ENCODE data around the gene ERC2.

Gene ERC2

GRCh38 chr3:55964491-55964985 is 503.7 kb downstream of the ERC2 start:
- DNase-seq, result no peak

- no peak for DNase-seq
Measured at GRCh38 chr3:55963601-55964000, 504.7 kb downstream of the ERC2 start.

- no peak for DNase-seq
Measured at GRCh38 chr3:55959471-55960080, 508.7 kb downstream of the ERC2 start.

GRCh38 chr3:55958605-55959004 is 509.7 kb downstream of the ERC2 start:
- DNase-seq, result no peak

- DNase-seq, result no peak
Measured at GRCh38 chr3:55955891-55956477, 512.3 kb downstream of the ERC2 start.

- DNase-seq, result no peak
Measured at GRCh38 chr3:55951388-55951787, 516.9 kb downstream of the ERC2 start.

- DNase-seq, result no peak
Measured at GRCh38 chr3:55947406-55947805, 520.9 kb downstream of the ERC2 start.

- no peak for DNase-seq
Measured at GRCh38 chr3:55946574-55947160, 521.6 kb downstream of the ERC2 start.

GRCh38 chr3:55942868-55943267 is 525.4 kb downstream of the ERC2 start:
- DNase-seq, result no peak

- no peak for DNase-seq
Measured at GRCh38 chr3:55939287-55939686, 529.0 kb downstream of the ERC2 start.

GRCh38 chr3:55937301-55937700 is 531.0 kb downstream of the ERC2 start:
- no peak for DNase-seq

- no peak for DNase-seq
Measured at GRCh38 chr3:55936549-55937052, 531.7 kb downstream of the ERC2 start.

GRCh38 chr3:55935241-55935640 is 533.0 kb downstream of the ERC2 start:
- DNase-seq, result no peak

GRCh38 chr3:55934771-55935170 is 533.5 kb downstream of the ERC2 start:
- DNase-seq, result no peak

- DNase-seq, result no peak
Measured at GRCh38 chr3:55929154-55929869, 539.0 kb downstream of the ERC2 start.

GRCh38 chr3:55923626-55924025 is 544.6 kb downstream of the ERC2 start:
- DNase-seq, result no peak

GRCh38 chr3:55923207-55923606 is 545.1 kb downstream of the ERC2 start:
- DNase-seq, result no peak

- no peak for DNase-seq
Measured at GRCh38 chr3:55912880-55913279, 555.4 kb downstream of the ERC2 start.

GRCh38 chr3:55911266-55911665 is 557.0 kb downstream of the ERC2 start:
- no peak for DNase-seq

- DNase-seq, result no peak
Measured at GRCh38 chr3:55910543-55910942, 557.7 kb downstream of the ERC2 start.

- no peak for DNase-seq
Measured at GRCh38 chr3:55909373-55909772, 558.9 kb downstream of the ERC2 start.

GRCh38 chr3:55907616-55908015 is 560.7 kb downstream of the ERC2 start:
- no peak for DNase-seq

- DNase-seq, result no peak
Measured at GRCh38 chr3:55906896-55907295, 561.4 kb downstream of the ERC2 start.

- DNase-seq, result no peak
Measured at GRCh38 chr3:55904716-55905115, 563.6 kb downstream of the ERC2 start.

Measured in CD4-positive, alpha-beta T cell treated with Interleukin-10 for 1 hour (primary cell).